MCF 10A (cell line): ENCODE results near the gene VAV3. TPM values are rescaled to one million over a fixed set of nuclear protein-coding genes. Genes with fewer than 3 reads are reported as not detected.

ENCODE experiments used
- BruUV-seq: library from RNA; stranded (reverse); fragments of 400-500 nt; replicated peaks from 2 replicates; lab custom pipeline; 2021; lab: Mats Ljungman, UMichigan
- CTCF ChIA-PET: fragments of 300-600 bp; sonication (Branson Sonifier 250); formaldehyde crosslinking; extraction: SDS; loops from one replicate; lab custom pipeline; 2021; ENCODE audit warnings: antibody characterized with exemption, inconsistent platforms; lab: Yijun Ruan, JAX
- POLR2A ChIA-PET: fragments of 300-600, 350-650 bp; sonication (Branson Sonifier 250); formaldehyde crosslinking; extraction: SDS; loops from one replicate; lab custom pipeline; 2020; ENCODE audit warnings: antibody characterized with exemption, inconsistent platforms; lab: Yijun Ruan, JAX
- DNase-seq: peaks from one replicate; pipeline ENCODE4 v3.0.0-alpha.2; 2018; ENCODE audit not compliant: unreplicated experiment
- H3K27ac Mint-ChIP-seq: one replicate; pipeline ENCODE4 v1.8.0; 2022; ENCODE audit warnings: mild to moderate bottlenecking, low read depth, mixed read lengths; ENCODE audit not compliant: unreplicated experiment
- H3K27me3 Mint-ChIP-seq: one replicate; pipeline ENCODE4 v1.8.0; 2022; ENCODE audit warnings: mixed read lengths; ENCODE audit not compliant: insufficient read depth, unreplicated experiment
- H3K36me3 Mint-ChIP-seq: one replicate; pipeline ENCODE4 v1.8.0; 2022; ENCODE audit warnings: mild to moderate bottlenecking, moderate library complexity, mixed read lengths; ENCODE audit not compliant: insufficient read depth, unreplicated experiment
- H3K4me1 Mint-ChIP-seq: one replicate; pipeline ENCODE4 v1.8.0; 2022; ENCODE audit warnings: mixed read lengths; ENCODE audit not compliant: insufficient read depth, unreplicated experiment
- H3K4me3 Mint-ChIP-seq: one replicate; pipeline ENCODE4 v1.8.0; 2022; ENCODE audit warnings: mild to moderate bottlenecking, moderate library complexity, mixed read lengths; ENCODE audit not compliant: unreplicated experiment
- H3K9me3 Mint-ChIP-seq: one replicate; pipeline ENCODE4 v1.8.0; 2022; ENCODE audit warnings: mixed read lengths; ENCODE audit not compliant: unreplicated experiment
- CTCF ChIP-seq: fragments of 200-600 bp; IDR thresholded peaks from one replicate; pipeline ENCODE4 v1.8.0; 2022; ENCODE audit warnings: antibody characterized with exemption, mild to moderate bottlenecking; ENCODE audit not compliant: unreplicated experiment
- intact Hi-C: fragments of 100-400 bp; cut with micrococcal nuclease; formaldehyde crosslinking; loops from 2 replicates; pipeline ENCODE4 v1.14.1; 2022
- total RNA-seq: library from RNA; stranded (reverse); gene quantifications from 2 replicates; pipeline ENCODE4 v1.2.3, GENCODE V29; 2022

Gene VAV3
- total RNA-seq, 1 experiment from 2014 or later, result 2.0 TPM

- POLR2A ChIA-PET, result interaction anchor here (0.8 to 3.8 kb wide), 26 partner anchors 10 to 155 kb away, joined by 3 to 45 read pairs (median 4); no protein-coding TSS in a partner anchor
- H3K4me3 Mint-ChIP-seq, result no peak overlapping the region
- DNase-seq, result peak; percentile 95
- H3K9me3 Mint-ChIP-seq, result no peaks in the 10 kb centered on the region
- CTCF ChIA-PET, result interaction anchor here (0.7 to 2.0 kb wide), 7 partner anchors 40 to 940 kb away, joined by 3 to 10 read pairs (median 4); no protein-coding TSS in a partner anchor
- intact Hi-C loops, result loop anchor here (2.0 kb wide), 1 partner anchor 176 kb away; no protein-coding TSS in a partner anchor
- no peak for TF ChIP-seq CTCF
- H3K36me3 Mint-ChIP-seq, result peaks cover 30% of the 10 kb centered on the region
- no peaks in the 10 kb centered on the region for H3K27me3 Mint-ChIP-seq
- H3K27ac Mint-ChIP-seq, result peak overlapping the region; percentile 75
- no TSS peak for BruUV-seq
- peaks cover 26% of the 10 kb centered on the region for H3K4me1 Mint-ChIP-seq
These were observed 392.2 kb downstream of the VAV3 start for GRCh38 chr1:107572674-107573211.

- DNase-seq, result no peak
- ChIA-PET CTCF (no interaction called here), POLR2A (no interaction called here)
- no peak for TF ChIP-seq CTCF
- intact Hi-C loops, result no loop called here
- Mint-ChIP-seq H3K9me3 (no peaks in the 10 kb centered on the region), H3K27me3 (no peaks in the 10 kb centered on the region), H3K36me3 (peaks cover 23% of the 10 kb centered on the region), H3K4me1 (peaks cover 26% of the 10 kb centered on the region), H3K27ac (no peak overlapping the region), H3K4me3 (no peak overlapping the region)
- BruUV-seq, result no TSS peak
These were observed 394.2 kb downstream of the VAV3 start for GRCh38 chr1:107570768-107571167.

- BruUV-seq, result no TSS peak
- H3K27ac Mint-ChIP-seq, result no peak overlapping the region
- POLR2A ChIA-PET, result interaction anchor here (0.6 to 1.3 kb wide), 4 partner anchors 9 to 184 kb away, joined by 3 to 4 read pairs (median 3); no protein-coding TSS in a partner anchor
- H3K4me3 Mint-ChIP-seq, result no peak overlapping the region
- intact Hi-C loops, result no loop called here
- H3K36me3 Mint-ChIP-seq, result peaks cover 5% of the 10 kb centered on the region
- no peaks in the 10 kb centered on the region for H3K27me3 Mint-ChIP-seq
- TF ChIP-seq CTCF, result no peak
- DNase-seq, result no peak
- no peaks in the 10 kb centered on the region for H3K9me3 Mint-ChIP-seq
- CTCF ChIA-PET, result interaction anchor here (0.6 to 1.7 kb wide), 5 partner anchors 19 to 185 kb away, joined by 3 to 5 read pairs (median 4); no protein-coding TSS in a partner anchor
- H3K4me1 Mint-ChIP-seq, result no peaks in the 10 kb centered on the region
These were observed 401.5 kb downstream of the VAV3 start for GRCh38 chr1:107563441-107563840.

- no TSS peak for BruUV-seq
- H3K36me3 Mint-ChIP-seq, result no peaks in the 10 kb centered on the region
- no peaks in the 10 kb centered on the region for H3K27me3 Mint-ChIP-seq
- no peak overlapping the region for H3K27ac Mint-ChIP-seq
- intact Hi-C loops, result no loop called here
- POLR2A ChIA-PET, result no interaction called here
- DNase-seq, result peak; percentile 26
- no peak overlapping the region for H3K4me3 Mint-ChIP-seq
- H3K4me1 Mint-ChIP-seq, result no peaks in the 10 kb centered on the region
- no peaks in the 10 kb centered on the region for H3K9me3 Mint-ChIP-seq
- no peak for TF ChIP-seq CTCF
- CTCF ChIA-PET, result no interaction called here
These were observed 405.1 kb downstream of the VAV3 start for GRCh38 chr1:107559881-107560280.
